Measurements from ENCODE around the gene PRRG1.
"Not testable (repeated sequence)": the region's sequence is repeated elsewhere in the genome, so short reads cannot be mapped to it uniquely, and the experiment has no call there.

Gene PRRG1

DNA sequence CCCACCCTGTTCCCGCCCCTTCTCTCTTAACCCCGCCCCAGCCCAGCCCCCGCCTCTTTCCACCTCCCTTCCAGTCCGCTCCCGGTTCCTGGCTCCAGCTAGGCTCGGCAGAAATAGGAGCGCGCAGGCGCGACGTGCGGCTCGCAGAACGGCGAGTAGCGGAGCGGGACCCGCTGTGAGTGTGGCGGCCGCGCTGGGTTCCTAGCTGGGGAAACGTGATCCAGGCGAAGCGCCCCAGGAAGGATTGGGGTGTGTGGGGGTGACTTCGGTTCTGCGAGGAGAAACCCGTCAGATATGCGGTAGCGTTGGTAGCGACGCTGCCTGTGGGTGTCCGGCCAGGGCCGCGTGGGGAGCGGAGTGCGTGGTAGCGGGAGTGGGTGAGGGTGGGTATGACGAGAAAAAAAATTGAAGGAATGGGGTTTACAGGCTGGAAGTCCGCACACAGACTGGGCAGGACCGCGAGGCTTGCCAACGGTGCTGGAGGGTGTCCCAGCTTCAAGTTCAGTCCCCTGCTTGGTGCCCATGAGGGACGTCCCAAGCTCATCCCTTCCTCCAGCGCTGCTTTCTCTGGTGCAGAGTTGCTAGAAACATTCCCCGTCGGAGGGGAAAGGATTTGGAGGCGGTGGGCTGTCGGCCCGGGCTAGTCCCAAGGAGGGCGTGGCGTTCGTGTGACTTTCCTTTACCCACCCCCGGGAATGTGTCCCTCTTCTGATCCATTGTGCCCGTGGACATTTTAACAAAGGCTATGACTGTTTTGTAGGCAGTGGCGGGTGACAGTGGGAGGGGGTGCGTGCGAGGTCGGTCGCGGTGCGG is at the start of gene PRRG1:
Gene PRRG1 (plus strand): TSS at position 144 of the 813 bp plus-strand sequence. CDS start 56,886 bp downstream, outside the sequence.
- peak; percentile 75 for DNase-seq

DNA sequence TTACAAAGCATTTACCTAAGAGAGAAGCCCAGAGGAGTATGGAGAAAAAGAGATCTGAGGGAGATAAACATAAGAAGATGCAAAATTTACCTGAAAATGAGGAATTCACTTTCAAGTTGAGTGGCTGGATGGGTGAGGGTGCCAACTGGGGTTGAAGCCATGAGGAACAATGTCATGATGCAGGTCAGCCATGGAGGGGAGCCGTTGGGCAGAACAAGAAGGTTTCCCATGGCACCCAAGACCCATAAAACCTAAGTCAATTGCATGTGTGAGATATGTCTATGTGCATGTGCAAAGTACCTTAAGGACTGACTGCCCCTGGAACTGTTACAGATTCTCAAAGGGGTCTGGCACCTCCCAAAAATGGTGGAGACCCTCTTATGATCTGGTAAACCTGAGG is 46.6 kb upstream of the PRRG1 start:
- DNase-seq: peak; percentile 11

GRCh38 chrX:37305238-37305637 is 43.9 kb upstream of the PRRG1 start:
- DNase-seq: not testable (repeated sequence)

GRCh38 chrX:37314531-37314930 is 34.6 kb upstream of the PRRG1 start:
- DNase-seq: peak; percentile 35

DNA sequence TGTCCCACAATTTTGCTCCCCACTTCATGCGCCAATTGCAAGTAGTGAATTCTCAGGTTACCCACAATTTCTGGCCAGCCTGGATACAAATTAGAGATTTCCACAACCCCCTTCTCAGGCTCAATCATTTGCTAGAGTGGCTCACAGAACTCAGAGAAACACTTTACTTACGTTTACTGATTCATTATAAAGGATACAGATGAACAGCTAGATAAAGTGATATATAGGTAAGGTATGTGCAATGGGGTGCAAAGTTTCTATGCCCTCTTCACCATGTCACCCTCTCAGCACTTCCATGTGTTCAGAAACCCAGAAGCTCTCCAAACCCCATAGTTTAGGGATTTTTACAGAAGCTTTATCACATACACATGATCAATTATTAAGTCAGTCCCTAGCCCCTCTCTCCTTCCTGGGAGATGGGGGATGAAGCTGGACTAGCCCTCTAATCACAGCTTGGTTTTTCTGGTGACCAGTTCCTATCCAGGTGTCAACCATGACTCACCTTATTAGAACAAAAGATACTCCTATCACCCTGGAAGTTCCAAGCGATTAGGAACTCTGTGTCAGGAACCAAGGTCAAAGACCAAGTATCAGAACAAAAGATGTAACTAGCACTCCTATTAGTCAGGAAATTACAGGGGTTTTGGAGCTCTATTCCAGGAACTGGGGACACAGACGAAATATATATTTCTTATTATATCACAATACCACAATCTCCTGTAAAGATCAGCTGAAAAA is 33.5 kb upstream of the PRRG1 start:
- no peak for DNase-seq

GRCh38 chrX:37320541-37321203 is 28.5 kb upstream of the PRRG1 start:
- no peak for DNase-seq

DNA sequence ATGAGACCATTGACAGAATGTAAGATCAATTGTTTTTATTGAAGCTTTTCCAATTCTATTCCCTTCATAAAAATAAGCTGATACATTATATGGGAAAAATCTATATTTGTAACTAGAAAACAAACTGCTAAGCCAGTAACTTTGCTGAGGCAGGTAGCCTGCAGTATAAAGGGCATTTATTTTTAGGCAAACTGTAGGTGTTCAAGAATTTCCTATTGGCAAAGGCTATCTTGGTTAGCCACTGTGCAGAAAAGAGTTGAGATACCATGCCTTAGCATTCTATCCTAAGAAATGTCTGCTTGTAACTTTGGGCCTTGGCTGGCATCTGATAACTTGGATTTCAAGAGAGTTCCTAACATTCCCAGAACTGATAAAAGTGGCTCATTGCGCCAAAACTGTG is 18.5 kb upstream of the PRRG1 start:
- no peak for DNase-seq

GRCh38 chrX:37331546-37331945 is 17.6 kb upstream of the PRRG1 start:
- no peak for DNase-seq

- no peak for DNase-seq
Measured at GRCh38 chrX:37332055-37332454, 17.1 kb upstream of the PRRG1 start.

DNA sequence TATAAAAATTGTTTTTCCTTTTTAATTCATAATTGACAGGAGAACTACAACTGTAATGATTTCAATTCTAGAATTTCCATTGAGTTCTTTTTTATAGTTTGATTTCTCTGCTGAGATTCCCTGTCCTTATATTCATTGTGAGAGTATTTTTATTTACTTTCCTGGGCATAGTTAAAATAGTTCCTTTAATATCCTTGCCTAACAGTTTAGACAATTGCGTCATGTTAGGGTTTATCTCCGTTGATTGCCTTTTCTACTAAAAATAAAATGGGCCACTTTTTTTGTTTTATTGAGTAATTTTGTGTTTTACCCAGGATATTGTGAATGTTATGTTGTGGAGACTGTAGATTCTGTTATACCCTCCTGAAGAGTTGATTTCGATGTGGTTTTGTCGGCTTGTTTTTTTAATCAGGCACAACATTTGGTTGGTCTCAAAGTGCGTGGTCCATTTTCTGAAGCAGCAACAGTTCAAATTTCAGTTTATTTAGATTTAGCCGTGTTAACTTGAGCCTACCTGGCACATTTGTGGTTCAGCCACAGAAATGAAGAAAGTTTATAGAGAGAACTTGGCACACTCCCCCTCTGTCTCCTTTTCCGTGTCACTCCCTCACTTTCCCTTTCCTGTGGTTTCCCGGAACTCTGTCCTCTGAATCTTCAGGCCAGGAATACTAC is 16.0 kb upstream of the PRRG1 start:
- DNase-seq: no peak

GRCh38 chrX:37347420-37347819 is 1.7 kb upstream of the PRRG1 start:
- DNase-seq: peak; percentile 39

- DNase-seq: peak; percentile 12
Measured at GRCh38 chrX:37348231-37348970, 763 bp upstream of the PRRG1 start.

- DNase-seq: no peak
Measured at GRCh38 chrX:37348971-37349220, 268 bp upstream of the PRRG1 start.

DNA sequence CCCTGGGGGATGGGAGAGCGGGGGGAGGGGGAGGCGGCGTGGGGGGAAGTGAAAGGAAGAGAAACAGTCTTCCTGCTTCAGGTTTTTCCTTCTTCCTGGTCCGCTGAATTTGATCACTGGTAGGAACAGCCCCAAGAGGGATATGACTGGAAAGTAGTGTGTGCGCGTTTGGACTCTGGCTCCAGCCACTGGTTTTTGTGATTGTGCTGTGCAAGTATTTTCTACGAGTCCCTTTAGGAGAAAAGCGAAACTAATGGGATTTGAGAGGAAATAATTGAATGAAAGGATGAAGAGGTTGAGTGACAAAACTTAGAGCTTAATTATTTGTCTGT is 836 bp downstream of the PRRG1 start:
- peak; percentile 35 for DNase-seq

DNA sequence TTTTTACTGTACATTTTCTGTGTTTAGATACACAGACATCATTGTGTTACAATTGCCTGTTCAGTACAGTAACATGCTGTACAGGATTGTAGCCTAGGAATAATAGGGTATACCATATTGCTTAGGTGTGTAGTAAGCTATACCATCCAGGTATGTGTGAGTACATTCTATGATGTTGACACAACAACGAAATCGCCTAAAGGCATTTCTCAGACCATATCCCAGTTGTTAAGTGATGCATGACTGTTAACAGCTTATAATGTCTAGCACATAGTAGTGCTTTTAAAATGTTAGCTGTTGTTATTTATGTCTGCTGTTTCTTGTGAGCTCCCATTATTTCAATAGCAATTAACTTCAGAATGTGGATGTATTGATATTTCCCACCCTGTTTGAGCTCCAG is 4.5 kb downstream of the PRRG1 start:
- DNase-seq: no peak

DNA sequence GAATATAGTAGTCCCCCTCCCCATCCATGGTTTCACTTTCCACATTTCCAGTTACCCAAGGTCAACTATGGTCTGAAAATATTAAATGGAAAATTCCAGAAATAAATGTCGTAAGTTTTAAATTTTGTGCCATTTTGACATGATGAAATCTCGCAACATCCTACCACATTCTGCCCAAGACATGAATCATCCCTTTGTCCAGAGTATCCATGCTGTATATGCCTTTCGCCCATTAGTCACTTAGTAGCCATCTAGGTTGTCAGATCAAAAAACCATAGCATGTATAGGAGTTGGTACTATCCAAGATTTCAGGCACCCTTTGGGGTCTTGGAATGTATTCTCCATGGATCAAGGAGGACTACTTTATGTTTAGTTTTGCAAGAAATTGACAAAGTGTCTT is 8.3 kb downstream of the PRRG1 start:
- no peak for DNase-seq

DNA sequence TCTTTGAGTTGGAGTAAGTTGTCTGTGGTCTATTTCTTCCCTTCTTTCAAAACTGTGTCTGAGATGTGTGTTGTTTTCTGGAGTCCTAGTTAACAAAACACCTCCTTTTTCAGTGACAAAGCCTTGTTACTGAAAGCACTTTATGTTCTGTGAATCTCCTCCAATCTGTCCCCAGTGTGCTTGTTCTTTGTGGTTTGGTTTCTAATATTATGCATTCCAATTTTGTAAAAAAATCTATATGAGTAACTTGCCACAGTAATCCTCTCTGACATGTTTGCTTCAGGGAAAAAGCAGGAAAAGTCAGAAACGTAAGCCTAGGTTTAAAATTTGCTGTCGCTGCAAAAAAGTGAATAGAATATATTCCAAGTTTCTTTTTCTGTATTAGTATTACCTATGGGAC is 12.4 kb downstream of the PRRG1 start:
- DNase-seq: peak; percentile 11

DNA sequence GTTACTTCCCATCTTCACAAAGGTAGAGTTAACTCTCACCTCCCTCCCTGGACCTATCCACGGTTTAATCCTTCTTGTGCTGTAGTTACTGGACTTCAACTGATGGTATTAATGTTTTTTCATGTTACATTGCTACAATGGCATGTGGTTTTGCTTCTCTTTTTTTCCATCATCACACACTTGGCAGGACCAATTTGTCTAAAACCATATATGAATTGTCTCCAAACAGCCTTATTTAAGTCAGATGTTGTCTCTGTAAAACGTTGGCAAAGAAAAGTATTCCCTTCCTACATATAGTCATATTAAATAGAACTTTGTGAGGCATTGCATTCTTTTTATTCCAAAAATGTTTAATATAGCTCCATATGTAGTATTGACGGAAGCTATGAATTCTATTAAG is 15.5 kb downstream of the PRRG1 start:
- DNase-seq: no peak

- DNase-seq: no peak
Measured at GRCh38 chrX:37367946-37368345, 18.8 kb downstream of the PRRG1 start.

- no peak for DNase-seq
Measured at GRCh38 chrX:37370499-37371141, 21.5 kb downstream of the PRRG1 start.

DNA sequence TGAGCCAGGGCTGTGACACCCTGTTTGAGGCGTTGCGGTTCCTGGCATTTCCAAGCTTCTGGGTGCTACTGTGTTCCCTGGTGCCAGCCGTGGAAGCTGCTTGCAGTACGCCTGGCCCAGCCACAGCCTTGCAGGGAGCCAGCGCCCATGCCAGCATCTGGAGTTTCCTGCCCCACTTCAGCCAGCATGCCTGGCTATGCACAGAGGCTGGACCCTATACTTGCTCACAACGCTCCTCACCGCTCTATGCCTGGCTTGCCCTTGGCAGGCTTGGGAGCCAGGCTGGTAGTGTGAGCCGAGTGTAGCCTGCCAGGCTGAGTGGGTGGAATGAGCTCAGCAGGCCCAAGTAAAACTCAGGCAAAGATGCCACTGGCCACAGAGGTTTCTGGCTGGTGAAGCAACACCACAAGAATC is 22.4 kb downstream of the PRRG1 start:
- peak; percentile 7 for DNase-seq

DNA sequence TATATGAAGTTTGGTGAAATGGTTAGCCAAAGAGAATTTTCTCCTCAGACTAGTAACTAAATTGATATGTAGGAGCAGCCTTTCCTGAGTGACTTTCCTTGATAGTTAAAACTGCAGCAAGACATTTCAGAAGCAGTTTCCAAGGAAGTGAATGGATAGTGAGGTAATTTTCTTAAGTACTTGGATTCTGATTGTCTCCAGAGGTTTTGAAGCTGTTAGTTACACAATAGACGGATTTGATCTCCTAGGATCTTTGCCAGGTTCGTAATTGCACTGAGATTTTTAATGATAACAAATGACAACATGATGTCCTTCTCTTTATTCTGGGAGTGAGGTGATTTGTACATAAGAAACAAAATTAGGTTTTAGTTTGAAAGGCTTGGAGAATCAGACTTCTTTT is 29.2 kb downstream of the PRRG1 start:
- no peak for DNase-seq
